Uterus (tissue), 2 donors: ENCODE measurements around the gene CCDC50.

Experiments used
- CTCF ChIP-seq, 4 experiments: fragments of 200-600 bp in 2 of 4; fragments of 450-650 bp in 2 of 4; sonication (generic) in 2 of 4; IDR thresholded peaks; one replicate each; pipeline ENCODE4 v1.5.1; 2016 to 2019; ENCODE audit warnings: antibody characterized with exemption in 4 of 4, mild to moderate bottlenecking in 2 of 4, moderate library complexity in 1 of 4
- POLR2A ChIP-seq, 2 donors: fragments of 450-650 bp; IDR thresholded peaks; one replicate each; pipeline ENCODE4 v1.6.1; 2016; ENCODE audit warnings: antibody characterized with exemption in 2 of 2, mild to moderate bottlenecking in 1 of 2, moderate library complexity in 1 of 2

- no peak for TF ChIP-seq CTCF (IDR thresholded peaks at IDR 0.05)
- TF ChIP-seq POLR2A (IDR thresholded peaks at IDR 0.05) = no peak
These were observed 69.4 kb downstream of the CCDC50 start for GRCh38 chr3:191398607-191399006.
